ENCODE measurements around the gene GNPDA1. TPM values are rescaled to one million over a fixed set of nuclear protein-coding genes. Genes with fewer than 3 reads are reported as not detected.
"Not testable (repeated sequence)": the region's sequence is repeated elsewhere in the genome, so short reads cannot be mapped to it uniquely, and the experiment has no call there.

Gene GNPDA1
- total RNA-seq, 1 donor from 2014 or later = 52.0 TPM

- H3K9me3 Mint-ChIP-seq (ENCODE audit: unreplicated experiment) = peaks cover 5% of the 10 kb centered on the region
- no peak for DNase-seq (ENCODE audit: extremely low spot score, unreplicated experiment)
- no peaks in the 10 kb centered on the region for H3K27me3 Mint-ChIP-seq (ENCODE audit: unreplicated experiment)
- no peak for TF ChIP-seq CTCF (IDR thresholded peaks at IDR 0.05)
- H3K4me3 Mint-ChIP-seq (ENCODE audit: unreplicated experiment) = no peak overlapping the region
- no peaks in the 10 kb centered on the region for H3K4me1 Mint-ChIP-seq (ENCODE audit: unreplicated experiment)
- H3K27ac Mint-ChIP-seq (ENCODE audit: unreplicated experiment) = no peak overlapping the region
- H3K36me3 Mint-ChIP-seq (ENCODE audit: unreplicated experiment) = no peaks in the 10 kb centered on the region
Observed at GRCh38 chr5:142040285-142040684, 27.5 kb upstream of the GNPDA1 start.

GRCh38 chr5:142038735-142039134 is 25.9 kb upstream of the GNPDA1 start:
- Mint-ChIP-seq H3K36me3 (ENCODE audit: unreplicated experiment) (no peaks in the 10 kb centered on the region), H3K27me3 (ENCODE audit: unreplicated experiment) (peaks cover 3% of the 10 kb centered on the region), H3K27ac (ENCODE audit: unreplicated experiment) (no peak overlapping the region), H3K4me1 (ENCODE audit: unreplicated experiment) (no peaks in the 10 kb centered on the region), H3K9me3 (ENCODE audit: unreplicated experiment) (no peaks in the 10 kb centered on the region), H3K4me3 (ENCODE audit: unreplicated experiment) (no peak overlapping the region)
- DNase-seq (ENCODE audit: extremely low spot score, unreplicated experiment) = no peak
- TF ChIP-seq CTCF (IDR thresholded peaks at IDR 0.05) = no peak

GRCh38 chr5:142037599-142037998 is 24.8 kb upstream of the GNPDA1 start:
- not testable (repeated sequence) for H3K27me3 Mint-ChIP-seq (ENCODE audit: unreplicated experiment); DNase-seq (ENCODE audit: extremely low spot score, unreplicated experiment); H3K27ac Mint-ChIP-seq (ENCODE audit: unreplicated experiment); H3K4me3 Mint-ChIP-seq (ENCODE audit: unreplicated experiment); H3K4me1 Mint-ChIP-seq (ENCODE audit: unreplicated experiment); H3K36me3 Mint-ChIP-seq (ENCODE audit: unreplicated experiment); H3K9me3 Mint-ChIP-seq (ENCODE audit: unreplicated experiment)

GRCh38 chr5:142036918-142037317 is 24.1 kb upstream of the GNPDA1 start:
- H3K27me3 Mint-ChIP-seq (ENCODE audit: unreplicated experiment) = peaks cover 5% of the 10 kb centered on the region
- no peak overlapping the region for H3K27ac Mint-ChIP-seq (ENCODE audit: unreplicated experiment)
- no peaks in the 10 kb centered on the region for H3K9me3 Mint-ChIP-seq (ENCODE audit: unreplicated experiment)
- no peaks in the 10 kb centered on the region for H3K4me1 Mint-ChIP-seq (ENCODE audit: unreplicated experiment)
- no peak overlapping the region for H3K4me3 Mint-ChIP-seq (ENCODE audit: unreplicated experiment)
- TF ChIP-seq CTCF (IDR thresholded peaks at IDR 0.05) = no peak
- no peak for DNase-seq (ENCODE audit: extremely low spot score, unreplicated experiment)
- H3K36me3 Mint-ChIP-seq (ENCODE audit: unreplicated experiment) = no peaks in the 10 kb centered on the region

GRCh38 chr5:142034994-142035393 is 22.2 kb upstream of the GNPDA1 start:
- no peak for DNase-seq (ENCODE audit: extremely low spot score, unreplicated experiment)
- H3K27me3 Mint-ChIP-seq (ENCODE audit: unreplicated experiment) = peaks cover 12% of the 10 kb centered on the region
- no peak for TF ChIP-seq CTCF (IDR thresholded peaks at IDR 0.05)
- H3K9me3 Mint-ChIP-seq (ENCODE audit: unreplicated experiment) = no peaks in the 10 kb centered on the region
- H3K4me1 Mint-ChIP-seq (ENCODE audit: unreplicated experiment) = no peaks in the 10 kb centered on the region
- no peak overlapping the region for H3K4me3 Mint-ChIP-seq (ENCODE audit: unreplicated experiment)
- H3K36me3 Mint-ChIP-seq (ENCODE audit: unreplicated experiment) = no peaks in the 10 kb centered on the region
- H3K27ac Mint-ChIP-seq (ENCODE audit: unreplicated experiment) = no peak overlapping the region

GRCh38 chr5:142033632-142034567 is 21.1 kb upstream of the GNPDA1 start:
- not testable (repeated sequence) for H3K36me3 Mint-ChIP-seq (ENCODE audit: unreplicated experiment)

More at GRCh38 chr5:142033632-142034567, 21.1 kb upstream of the GNPDA1 start:
- not testable (repeated sequence) for H3K27ac Mint-ChIP-seq (ENCODE audit: unreplicated experiment); H3K4me1 Mint-ChIP-seq (ENCODE audit: unreplicated experiment); H3K9me3 Mint-ChIP-seq (ENCODE audit: unreplicated experiment); DNase-seq (ENCODE audit: extremely low spot score, unreplicated experiment); H3K4me3 Mint-ChIP-seq (ENCODE audit: unreplicated experiment)
- H3K27me3 Mint-ChIP-seq (ENCODE audit: unreplicated experiment) = peaks cover 12% of the 10 kb centered on the region
